Cardiac muscle cell (in vitro differentiated cells and primary cell): ENCODE results near the gene PROCR. TPM values are rescaled to one million over a fixed set of nuclear protein-coding genes. Genes with fewer than 3 reads are reported as not detected.

ENCODE experiments used
- DNase-seq, 2 donors: peaks; one replicate each; pipeline versions ENCODE4 v3.0.0 to v3.0.0-alpha.2; 2010 to 2017; ENCODE audit warnings: low read depth in 1 of 2, low spot score in 1 of 2
- H3K27ac ChIP-seq: fragments of 200-600 bp; sonication (generic); 2 replicates; pipeline ENCODE4 v1.5.1; 2016
- H3K27me3 ChIP-seq: fragments of 200-600 bp; sonication (generic); 2 replicates; pipeline ENCODE4 v1.6.0; 2016; ENCODE audit warnings: control low read depth
- H3K36me3 ChIP-seq: fragments of 200-600 bp; sonication (generic); 2 replicates; pipeline ENCODE4 v1.5.1; 2016; ENCODE audit warnings: control low read depth
- H3K4me1 ChIP-seq: fragments of 200-600 bp; sonication (generic); 2 replicates; pipeline ENCODE4 v1.8.1; 2017; ENCODE audit warnings: low read depth, mild to moderate bottlenecking, mixed run types
- H3K4me3 ChIP-seq: fragments of 200-600 bp; sonication (generic); 2 replicates; pipeline ENCODE4 v1.5.1; 2016; ENCODE audit warnings: mild to moderate bottlenecking
- H3K9me3 ChIP-seq: fragments of 200-600 bp; sonication (generic); 2 replicates; pipeline ENCODE4 v1.5.1; 2017; ENCODE audit warnings: low read depth, mild to moderate bottlenecking, control low read depth
- polyA plus RNA-seq: library from polyadenylated mRNA; unstranded; fragments of >200 nt; fragmentation: Nextera tagmentation; extraction: Ambion mirVana; gene quantifications from 2 replicates; pipeline ENCODE4 v1.2.1, GENCODE V29; 2016
- total RNA-seq: library from RNA; depleted of rRNA; stranded (reverse); fragments of >200 nt; gene quantifications from 2 replicates; pipeline ENCODE4 v1.2.3, GENCODE V29; 2016
- TF ChIP-seq, protein P1 (sequence below): IDR thresholded peaks from 2 replicates; pipeline ENCODE4 v1.5.1; 2012; ENCODE audit warnings: low read depth, mild to moderate bottlenecking, low read length

Gene PROCR
- total and polyA plus RNA-seq, 2 experiments from 2014 or later = 11.6 to 13.7 TPM

DNA sequence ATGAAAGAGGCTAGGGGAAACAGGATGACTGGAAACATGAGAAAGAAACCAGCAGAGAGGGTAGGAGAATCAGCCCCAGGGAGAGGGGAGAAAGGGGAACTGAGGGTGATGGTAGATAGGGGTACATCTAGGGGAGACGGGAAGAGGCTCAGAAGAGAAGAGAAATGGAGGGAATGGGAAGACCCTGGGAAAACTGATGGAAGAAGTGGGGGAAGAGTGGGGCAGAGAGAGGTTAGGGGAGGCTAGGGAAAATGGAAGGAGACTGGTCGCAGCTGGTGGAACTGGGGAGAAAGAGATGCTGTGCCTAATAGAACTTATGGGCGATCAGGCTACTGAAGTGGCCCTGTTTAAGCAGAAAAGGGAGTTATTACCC lies 548 bp downstream of the PROCR start:
- no peak overlapping the region for H3K27ac ChIP-seq
- no peaks in the 10 kb centered on the region for H3K27me3 ChIP-seq
- TF ChIP-seq, protein P1, sequence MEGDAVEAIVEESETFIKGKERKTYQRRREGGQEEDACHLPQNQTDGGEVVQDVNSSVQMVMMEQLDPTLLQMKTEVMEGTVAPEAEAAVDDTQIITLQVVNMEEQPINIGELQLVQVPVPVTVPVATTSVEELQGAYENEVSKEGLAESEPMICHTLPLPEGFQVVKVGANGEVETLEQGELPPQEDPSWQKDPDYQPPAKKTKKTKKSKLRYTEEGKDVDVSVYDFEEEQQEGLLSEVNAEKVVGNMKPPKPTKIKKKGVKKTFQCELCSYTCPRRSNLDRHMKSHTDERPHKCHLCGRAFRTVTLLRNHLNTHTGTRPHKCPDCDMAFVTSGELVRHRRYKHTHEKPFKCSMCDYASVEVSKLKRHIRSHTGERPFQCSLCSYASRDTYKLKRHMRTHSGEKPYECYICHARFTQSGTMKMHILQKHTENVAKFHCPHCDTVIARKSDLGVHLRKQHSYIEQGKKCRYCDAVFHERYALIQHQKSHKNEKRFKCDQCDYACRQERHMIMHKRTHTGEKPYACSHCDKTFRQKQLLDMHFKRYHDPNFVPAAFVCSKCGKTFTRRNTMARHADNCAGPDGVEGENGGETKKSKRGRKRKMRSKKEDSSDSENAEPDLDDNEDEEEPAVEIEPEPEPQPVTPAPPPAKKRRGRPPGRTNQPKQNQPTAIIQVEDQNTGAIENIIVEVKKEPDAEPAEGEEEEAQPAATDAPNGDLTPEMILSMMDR = no peak
- H3K4me1 ChIP-seq = peaks cover 5% of the 10 kb centered on the region
- no peak for DNase-seq
- H3K4me3 ChIP-seq = no peak overlapping the region
- no peaks in the 10 kb centered on the region for H3K9me3 ChIP-seq
- no peaks in the 10 kb centered on the region for H3K36me3 ChIP-seq

DNA sequence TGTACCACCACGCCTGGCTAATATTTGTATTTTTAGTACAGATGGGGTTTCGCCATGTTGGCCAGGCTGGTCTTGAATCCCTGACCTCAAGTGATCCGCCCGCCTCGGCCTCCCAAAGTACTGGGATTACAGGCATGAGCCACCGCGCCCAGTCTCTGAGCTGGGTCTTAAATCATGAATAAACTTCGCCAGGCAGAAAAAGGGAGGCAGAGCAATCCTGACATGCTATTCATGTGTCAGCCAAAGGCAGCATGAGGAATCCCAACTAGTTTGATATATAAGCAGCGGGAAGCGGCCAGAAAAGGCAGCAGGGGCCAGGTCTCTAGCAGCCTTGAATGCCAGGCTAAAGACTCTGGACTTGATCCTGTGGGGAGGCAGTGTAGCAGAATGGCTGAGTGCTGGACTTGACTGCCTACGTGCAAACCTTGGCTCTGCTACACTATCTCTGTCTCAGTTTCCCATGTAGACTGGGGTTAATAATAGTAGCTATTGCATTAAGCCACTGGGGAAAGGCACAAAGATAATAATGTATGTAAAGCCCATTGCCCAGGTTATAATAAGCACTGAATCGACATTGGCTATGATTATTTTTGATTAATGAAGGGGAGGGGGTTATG lies 1.8 kb downstream of the PROCR start:
- Histone ChIP-seq H3K36me3 (no peaks in the 10 kb centered on the region), H3K4me3 (no peak overlapping the region), H3K9me3 (no peaks in the 10 kb centered on the region), H3K4me1 (peaks cover 5% of the 10 kb centered on the region), H3K27ac (no peak overlapping the region), H3K27me3 (no peaks in the 10 kb centered on the region)
- TF ChIP-seq, protein P1 = no peak
- DNase-seq = no peak

DNA sequence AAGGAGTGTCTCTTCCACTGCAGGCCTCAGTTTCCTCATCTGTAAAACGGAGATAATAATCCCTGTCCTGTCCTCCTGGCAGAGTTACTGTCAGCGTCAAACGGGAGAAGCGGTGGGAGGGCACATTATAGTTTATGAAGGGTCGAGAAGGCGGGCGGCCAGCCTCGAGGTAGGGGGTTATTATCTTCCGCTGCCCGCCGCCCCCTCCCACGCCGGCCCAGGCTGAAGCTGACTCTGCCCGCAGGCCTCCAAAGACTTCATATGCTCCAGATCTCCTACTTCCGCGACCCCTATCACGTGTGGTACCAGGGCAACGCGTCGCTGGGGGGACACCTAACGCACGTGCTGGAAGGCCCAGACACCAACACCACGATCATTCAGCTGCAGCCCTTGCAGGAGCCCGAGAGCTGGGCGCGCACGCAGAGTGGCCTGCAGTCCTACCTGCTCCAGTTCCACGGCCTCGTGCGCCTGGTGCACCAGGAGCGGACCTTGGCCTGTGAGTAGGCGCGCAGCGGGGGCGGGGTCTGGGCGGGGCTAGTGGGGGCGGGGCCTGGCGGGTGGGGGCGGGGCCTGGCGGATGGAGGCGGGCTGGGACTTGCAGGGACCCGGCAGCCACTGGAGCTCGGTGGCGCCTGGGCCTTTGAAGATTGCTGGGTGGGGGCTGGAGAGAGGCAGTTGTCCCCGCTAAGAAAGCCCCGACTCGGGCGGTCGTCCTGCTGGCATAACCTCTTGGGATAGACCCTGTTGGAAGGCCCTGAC lies 2.8 kb downstream of the PROCR start:
- no peaks in the 10 kb centered on the region for H3K27me3 ChIP-seq
- no peak for DNase-seq
- H3K9me3 ChIP-seq = no peaks in the 10 kb centered on the region
- TF ChIP-seq, protein P1 = no peak
- no peak overlapping the region for H3K27ac ChIP-seq
- no peak overlapping the region for H3K4me3 ChIP-seq
- no peaks in the 10 kb centered on the region for H3K36me3 ChIP-seq
- H3K4me1 ChIP-seq = peaks cover 5% of the 10 kb centered on the region

DNA sequence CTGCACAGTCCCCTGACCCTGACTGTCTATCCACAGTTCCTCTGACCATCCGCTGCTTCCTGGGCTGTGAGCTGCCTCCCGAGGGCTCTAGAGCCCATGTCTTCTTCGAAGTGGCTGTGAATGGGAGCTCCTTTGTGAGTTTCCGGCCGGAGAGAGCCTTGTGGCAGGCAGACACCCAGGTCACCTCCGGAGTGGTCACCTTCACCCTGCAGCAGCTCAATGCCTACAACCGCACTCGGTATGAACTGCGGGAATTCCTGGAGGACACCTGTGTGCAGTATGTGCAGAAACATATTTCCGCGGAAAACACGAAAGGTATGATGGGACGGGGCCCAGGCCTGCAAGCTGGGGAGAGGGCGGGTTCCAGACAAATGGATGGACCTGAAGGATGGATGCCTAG lies 4.3 kb downstream of the PROCR start:
- Histone ChIP-seq H3K27ac (no peak overlapping the region), H3K27me3 (no peaks in the 10 kb centered on the region), H3K4me3 (no peak overlapping the region), H3K4me1 (peaks cover 5% of the 10 kb centered on the region), H3K36me3 (no peaks in the 10 kb centered on the region), H3K9me3 (no peaks in the 10 kb centered on the region)
- TF ChIP-seq, protein P1 = no peak
- DNase-seq = no peak

DNA sequence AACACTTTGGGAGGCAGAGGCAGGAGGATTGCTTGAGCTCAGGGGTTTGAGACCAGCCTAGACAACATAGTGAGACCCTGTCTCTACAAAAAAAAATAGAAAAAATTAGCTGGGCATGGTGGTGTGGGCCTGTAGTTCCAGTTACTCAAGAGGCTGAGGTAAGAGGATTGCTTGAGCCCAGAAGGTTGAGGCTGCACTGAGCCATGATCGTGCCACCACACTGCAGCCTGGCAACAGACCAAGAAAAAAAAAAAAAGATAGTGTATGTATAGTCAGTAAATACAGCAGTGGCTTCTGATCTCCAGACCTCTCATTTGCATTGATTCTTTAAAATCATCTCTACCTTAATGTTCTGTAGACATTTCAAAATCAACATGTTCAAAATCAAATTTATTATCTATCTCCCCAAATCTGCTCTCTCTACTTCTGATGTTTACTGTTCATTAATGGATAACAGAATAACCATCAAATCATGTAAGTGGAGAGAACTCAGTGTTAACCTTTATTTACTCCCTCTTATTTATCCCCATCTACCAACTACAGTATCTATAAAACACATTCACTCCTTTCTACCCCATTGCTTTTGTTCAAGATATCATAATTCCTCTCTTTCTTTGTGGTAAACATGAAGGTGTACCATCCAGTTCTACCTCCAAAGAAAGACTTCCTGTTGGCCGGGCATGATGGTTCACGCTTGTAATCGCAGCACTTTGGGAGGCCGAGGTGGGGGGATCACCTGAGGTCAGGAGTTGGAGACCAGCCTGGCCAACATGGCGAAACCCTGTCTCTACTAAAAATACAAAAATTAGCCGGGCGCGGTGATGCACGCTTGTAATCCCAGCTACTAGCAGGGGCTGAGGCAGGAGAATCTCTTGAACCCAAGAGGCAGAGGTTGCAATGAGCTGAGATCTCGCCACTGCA lies 7.7 kb downstream of the PROCR start:
- Histone ChIP-seq H3K4me3 (no peak overlapping the region), H3K36me3 (no peaks in the 10 kb centered on the region), H3K9me3 (no peaks in the 10 kb centered on the region), H3K27me3 (no peaks in the 10 kb centered on the region), H3K27ac (no peak overlapping the region), H3K4me1 (no peaks in the 10 kb centered on the region)
- TF ChIP-seq, protein P1 = no peak
- no peak for DNase-seq
